ENCODE results near the gene MAPK12. TPM values are rescaled to one million over a fixed set of nuclear protein-coding genes. Genes with fewer than 3 reads are reported as not detected.

The MAPK12 gene
- total and polyA plus RNA-seq, 4 donors, result 0.83 to 2.8 (median 1.9) TPM

- H3K4me1 ChIP-seq (ENCODE audit: control insufficient read depth in 4 of 4, insufficient read depth in 4 of 4, low read length in 3 of 4), result peaks cover 18 to 61% (median 39%) of the 10 kb centered on the region in 4 donors
- TF ChIP-seq NR2F2 (IDR thresholded peaks at IDR 0.05) (no peak), FOXA1 (IDR thresholded peaks at IDR 0.05) (no peak), GABPA (IDR thresholded peaks at IDR 0.05 in 1 of 2, conservative IDR thresholded peaks at IDR 0.05 in 1 of 2) (no peak), EGR1 (IDR thresholded peaks at IDR 0.05; ENCODE audit: low read depth in 2 of 2) (no peak), TAF1 (conservative IDR thresholded peaks at IDR 0.05) (no peak), FOXA2 (IDR thresholded peaks at IDR 0.05) (no peak), HNF4A (conservative IDR thresholded peaks at IDR 0.05) (no peak), RXRA (IDR thresholded peaks at IDR 0.05) (no peak), HNF4G (IDR thresholded peaks at IDR 0.05) (no peak), JUND (IDR thresholded peaks at IDR 0.05) (no peak), SP1 (IDR thresholded peaks at IDR 0.05) (no peak), YY1 (IDR thresholded peaks at IDR 0.05) (no peak), CTCF (IDR thresholded peaks at IDR 0.05; ENCODE audit: low read depth, low read length, missing input control) (no peak), ATF3 (IDR thresholded peaks at IDR 0.05) (no peak), ZBTB33 (IDR thresholded peaks at IDR 0.05) (no peak), RAD21 (IDR thresholded peaks at IDR 0.05) (no peak)
- H3K9me3 ChIP-seq (ENCODE audit: control insufficient read depth in 4 of 4, low read length in 3 of 4), result no peaks in the 10 kb centered on the region
- peak within 1 kb of the TSS; percentile 49 to 89 (median 65) for H3K4me3 ChIP-seq (ENCODE audit: low read depth in 1 of 3, low read length in 3 of 3)
- H3K9ac ChIP-seq (ENCODE audit: low read depth in 1 of 2, low read length in 2 of 2), result peak within 1 kb of the TSS; percentile 8 to 65
- H3K36me3 ChIP-seq (ENCODE audit: control insufficient read depth in 4 of 4, insufficient read depth in 3 of 4, low read depth in 1 of 4, low read length in 3 of 4), result no peaks in the 10 kb centered on the region
- peak within 1 kb of the TSS; percentile 85 to 90 for H3K27ac ChIP-seq (ENCODE audit: low read depth in 1 of 2, low read length in 2 of 2)
- no peaks in the 10 kb centered on the region for H3K27me3 ChIP-seq (ENCODE audit: control insufficient read depth in 4 of 4, insufficient read depth in 4 of 4, low read length in 3 of 4)
- under 1% methylated on average over 102 of the region's 105 CpGs for WGBS
- no peak for DNase-seq (ENCODE audit: low spot score)
Measured at GRCh38 chr22:50306753-50307749, 45.6 kb upstream of the MAPK12 start, which contains the start of gene PLXNB2. PLXNB2 (minus strand) TSS chr22:50307646; CDS start chr22:50290584, 17,062 bp downstream.

GRCh38 chr22:50305923-50306566 lies 44.6 kb upstream of the MAPK12 start:
- WGBS, result 4% methylated on average over 21 of the region's 21 CpGs
- DNase-seq (ENCODE audit: low spot score), result no peak
- peak overlapping the region; percentile 57 to 78 for H3K9ac ChIP-seq (ENCODE audit: low read depth in 1 of 2, low read length in 2 of 2)
- H3K27me3 ChIP-seq (ENCODE audit: control insufficient read depth in 4 of 4, insufficient read depth in 4 of 4, low read length in 3 of 4), result no peaks in the 10 kb centered on the region
- peak overlapping the region; percentile 54 to 89 (median 65) for H3K4me3 ChIP-seq (ENCODE audit: low read depth in 1 of 3, low read length in 3 of 3)
- peak in 1 of 2 donors; percentile 57 for TF ChIP-seq GABPA (IDR thresholded peaks at IDR 0.05 in 1 of 2, conservative IDR thresholded peaks at IDR 0.05 in 1 of 2)
- no peak for TF ChIP-seq HNF4G (IDR thresholded peaks at IDR 0.05)
- TF ChIP-seq JUND (IDR thresholded peaks at IDR 0.05), result peak in 1 of 2 donors; percentile 59
- peak in 1 of 2 donors; percentile 61 for TF ChIP-seq EGR1 (IDR thresholded peaks at IDR 0.05; ENCODE audit: low read depth in 2 of 2)
- peak; percentile 25 for TF ChIP-seq NR2F2 (IDR thresholded peaks at IDR 0.05)
- no peak for TF ChIP-seq MAX (IDR thresholded peaks at IDR 0.05)
- no peak for TF ChIP-seq TAF1 (conservative IDR thresholded peaks at IDR 0.05)
- TF ChIP-seq FOXA2 (IDR thresholded peaks at IDR 0.05), result no peak
- TF ChIP-seq FOXA1 (IDR thresholded peaks at IDR 0.05), result no peak
- peak; percentile 14 to 44 for TF ChIP-seq RXRA (IDR thresholded peaks at IDR 0.05)
- peak; percentile 34 for TF ChIP-seq YY1 (IDR thresholded peaks at IDR 0.05)
- peak; percentile 41 for TF ChIP-seq REST (IDR thresholded peaks at IDR 0.05)
- TF ChIP-seq HNF4A (conservative IDR thresholded peaks at IDR 0.05), result peak in 1 of 2 donors; percentile 62
- no peak for TF ChIP-seq CTCF (IDR thresholded peaks at IDR 0.05; ENCODE audit: low read depth, low read length, missing input control)
- H3K36me3 ChIP-seq (ENCODE audit: control insufficient read depth in 4 of 4, insufficient read depth in 3 of 4, low read depth in 1 of 4, low read length in 3 of 4), result no peaks in the 10 kb centered on the region
- H3K4me1 ChIP-seq (ENCODE audit: control insufficient read depth in 4 of 4, insufficient read depth in 4 of 4, low read length in 3 of 4), result peaks cover 24 to 71% (median 45%) of the 10 kb centered on the region in 4 donors
- H3K27ac ChIP-seq (ENCODE audit: low read depth in 1 of 2, low read length in 2 of 2), result peak overlapping the region; percentile 85 to 90
- no peaks in the 10 kb centered on the region for H3K9me3 ChIP-seq (ENCODE audit: control insufficient read depth in 4 of 4, low read length in 3 of 4)

Data from liver (tissue), 9 donors.